HG03097 (cell line): Measurements from ENCODE around the gene CPT1A.
A peak's percentile ranks its signal among the peaks of the same experiment; 100 is the strongest.

ENCODE experiments used
- ATAC-seq: cut with Tn5 transposase; IDR thresholded peaks from one replicate; pipeline ENCODE4 v1.9.1; 2021; ENCODE audit not compliant: unreplicated experiment, low FRiP score

The CPT1A gene

GRCh38 chr11:68855205-68855981 is 13.7 kb upstream of the CPT1A start:
- ATAC-seq = no peak

- no peak for ATAC-seq
These were observed 12.7 kb upstream of the CPT1A start for GRCh38 chr11:68854273-68854958.

GRCh38 chr11:68852628-68853027 is 10.9 kb upstream of the CPT1A start:
- ATAC-seq = no peak

GRCh38 chr11:68848429-68848828 is 6.7 kb upstream of the CPT1A start:
- ATAC-seq = no peak

GRCh38 chr11:68847395-68847794 is 5.7 kb upstream of the CPT1A start:
- no peak for ATAC-seq

- ATAC-seq = no peak
These were observed 3.8 kb upstream of the CPT1A start for GRCh38 chr11:68845351-68846002.

- no peak for ATAC-seq
These were observed 3.1 kb upstream of the CPT1A start for GRCh38 chr11:68844801-68845200.

- no peak for ATAC-seq
These were observed 2.7 kb upstream of the CPT1A start for GRCh38 chr11:68844376-68844775.

- ATAC-seq = peak; percentile 44
These were observed 2.1 kb upstream of the CPT1A start for GRCh38 chr11:68843703-68844312.

GRCh38 chr11:68843052-68843561 is 1.4 kb upstream of the CPT1A start:
- no peak for ATAC-seq

GRCh38 chr11:68842427-68843051 is 823 bp upstream of the CPT1A start:
- ATAC-seq = no peak

GRCh38 chr11:68840661-68841653 is 759 bp downstream of the CPT1A start:
- ATAC-seq = no peak

GRCh38 chr11:68839911-68840641 is 1.6 kb downstream of the CPT1A start:
- no peak for ATAC-seq

- ATAC-seq = peak; percentile 36
These were observed 2.5 kb downstream of the CPT1A start for GRCh38 chr11:68839054-68839865.

- no peak for ATAC-seq
These were observed 3.1 kb downstream of the CPT1A start for GRCh38 chr11:68838572-68838964.

- ATAC-seq = no peak
These were observed 3.8 kb downstream of the CPT1A start for GRCh38 chr11:68837583-68838571.

- ATAC-seq = no peak
These were observed 6.0 kb downstream of the CPT1A start for GRCh38 chr11:68835749-68836148.
